SK-N-SH (cell line): ENCODE results near the gene SPRR2B. TPM values are rescaled to one million over a fixed set of nuclear protein-coding genes. Genes with fewer than 3 reads are reported as not detected.

Experiments
- CTCF ChIA-PET: fragments of 300-600, 350-600 bp; formaldehyde crosslinking; extraction: SDS; loops from one replicate; lab custom pipeline; 2021; lab: Yijun Ruan, JAX
- POLR2A ChIA-PET: fragments of 350-600 bp; sonication (Branson Sonifier 250); formaldehyde crosslinking; extraction: SDS; loops from one replicate; lab custom pipeline; 2020; ENCODE audit warnings: antibody characterized with exemption, inconsistent platforms; lab: Yijun Ruan, JAX
- DNase-seq: peaks from one replicate; pipeline ENCODE4 v3.0.0; 2012
- H2AFZ ChIP-seq: fragments of 200-600 bp; sonication (generic); 2 replicates; pipeline ENCODE4 v1.8.1; 2016; ENCODE audit warnings: antibody characterized with exemption, mild to moderate bottlenecking, low read depth
- H3F3A ChIP-seq: fragments of 200-600 bp; sonication (generic); replicated peaks from 2 replicates; pipeline ENCODE3; 2016; ENCODE audit warnings: antibody characterized with exemption, mild to moderate bottlenecking; ENCODE audit not compliant: insufficient read depth
- H3K27ac ChIP-seq, 2 experiments: fragments of 200-500 bp in 1 of 2; fragments of 200-600 bp in 1 of 2; sonication (Bioruptor generic) in 1 of 2; sonication (generic), shearing (Covaris generic) in 1 of 2; 2 replicates each; pipeline versions ENCODE4 v1.5.1 to v1.6.1; 2014 to 2016; ENCODE audit warnings: low read depth in 2 of 2, inconsistent platforms in 1 of 2, low read length in 1 of 2, mild to moderate bottlenecking in 1 of 2, mixed read lengths in 1 of 2
- H3K27me3 ChIP-seq: fragments of 200-600 bp; sonication (generic), shearing (Covaris generic); 2 replicates; pipeline ENCODE4 v1.6.1; 2016; ENCODE audit warnings: mixed run types; ENCODE audit not compliant: insufficient read depth
- H3K36me3 ChIP-seq, 2 experiments: fragments of 200-500 bp in 1 of 2; fragments of 200-600 bp in 1 of 2; sonication (Bioruptor generic) in 1 of 2; sonication (generic) in 1 of 2; replicated peaks in 1 of 2; 2 replicates each; pipeline versions ENCODE3 to v1.5.1; 2014 to 2016; ENCODE audit warnings: low read length in 1 of 2, mild to moderate bottlenecking in 1 of 2; ENCODE audit not compliant: insufficient read depth in 2 of 2, control insufficient read depth in 1 of 2
- H3K4me1 ChIP-seq, 2 experiments: fragments of 200-500 bp in 1 of 2; fragments of 200-600 bp in 1 of 2; sonication (Bioruptor generic) in 1 of 2; sonication (generic), shearing (Covaris generic) in 1 of 2; 2 replicates each; pipeline versions ENCODE4 v1.5.1 to v1.6.1; 2014 to 2016; ENCODE audit warnings: low read depth in 1 of 2, low read length in 1 of 2, mixed run types in 1 of 2; ENCODE audit not compliant: insufficient read depth in 2 of 2, control insufficient read depth in 1 of 2
- H3K4me2 ChIP-seq: fragments of 200-600 bp; sonication (generic), shearing (Covaris generic); 2 replicates; pipeline ENCODE4 v1.6.1; 2017; ENCODE audit warnings: mixed run types
- H3K4me3 ChIP-seq, 2 experiments: fragments of 200-500 bp in 1 of 2; fragments of 200-600 bp in 1 of 2; sonication (Bioruptor generic) in 1 of 2; sonication (generic), shearing (Covaris generic) in 1 of 2; 2 replicates each; pipeline versions ENCODE4 v1.5.1 to v1.8.1; 2014 to 2016; ENCODE audit warnings: low read depth in 2 of 2, inconsistent platforms in 1 of 2, low read length in 1 of 2, mild to moderate bottlenecking in 1 of 2, mixed read lengths in 1 of 2, moderate library complexity in 1 of 2
- H3K79me2 ChIP-seq: fragments of 200-600 bp; sonication (generic); 2 replicates; pipeline ENCODE4 v1.8.1; 2017; ENCODE audit warnings: mild to moderate bottlenecking; ENCODE audit not compliant: insufficient read depth
- H3K9ac ChIP-seq: fragments of 200-600 bp; sonication (generic); 2 replicates; pipeline ENCODE4 v1.6.1; 2017; ENCODE audit warnings: mixed run types
- H3K9me2 ChIP-seq: fragments of 200-600 bp; sonication (generic); 2 replicates; pipeline ENCODE4 v1.6.1; 2017; ENCODE audit warnings: mixed run types
- H3K9me3 ChIP-seq: fragments of 200-600 bp; sonication (generic); 2 replicates; pipeline ENCODE4 v1.6.1; 2017; ENCODE audit warnings: mixed run types, mild to moderate bottlenecking, moderate library complexity
- H4K20me1 ChIP-seq: fragments of 200-600 bp; sonication (generic); 2 replicates; pipeline ENCODE4 v1.6.1; 2017; ENCODE audit warnings: mild to moderate bottlenecking, mixed run types; ENCODE audit not compliant: insufficient read depth
- FOXJ3 ChIP-seq: sonication (generic); formaldehyde crosslinking; IDR thresholded peaks from 2 replicates; pipeline ENCODE4 v1.5.1; 2020; ENCODE audit warnings: mild to moderate bottlenecking, missing genetic modification reagents
- JUND ChIP-seq: IDR thresholded peaks from 2 replicates; pipeline ENCODE4 v1.4.0; 2012
- MAX ChIP-seq: IDR thresholded peaks from 2 replicates; pipeline ENCODE4 v1.4.0; 2012; ENCODE audit warnings: low read depth
- PBX3 ChIP-seq: IDR thresholded peaks from 2 replicates; pipeline ENCODE4; 2012
- POLR2AphosphoS5 ChIP-seq: IDR thresholded peaks from 2 replicates; pipeline ENCODE4 v1.6.1; 2012; ENCODE audit warnings: low read depth, low read length
- RAD21 ChIP-seq: IDR thresholded peaks from 2 replicates; pipeline ENCODE4 v1.6.1; 2012; ENCODE audit warnings: mild to moderate bottlenecking, low read length
- RFX5 ChIP-seq: IDR thresholded peaks from 2 replicates; pipeline ENCODE4 v1.6.1; 2012; ENCODE audit warnings: mild to moderate bottlenecking, improper control_type of control experiment, low read length
- RXRA ChIP-seq: IDR thresholded peaks from 2 replicates; pipeline ENCODE4 v1.4.0; 2012; ENCODE audit warnings: low read depth, mild to moderate bottlenecking, borderline replicate concordance
- SMC3 ChIP-seq: IDR thresholded peaks from 2 replicates; pipeline ENCODE4 v1.6.1; 2012; ENCODE audit warnings: low read depth, low read length, improper control_type of control experiment
- TAF1 ChIP-seq: IDR thresholded peaks from 2 replicates; pipeline ENCODE4 v1.6.1; 2012; ENCODE audit warnings: low read depth, mild to moderate bottlenecking, low read length, moderate library complexity, borderline replicate concordance
- TCF12 ChIP-seq: IDR thresholded peaks from 2 replicates; pipeline ENCODE4 v1.4.0; 2012
- TEAD4 ChIP-seq: IDR thresholded peaks from 2 replicates; pipeline ENCODE4 v1.4.0; 2012; ENCODE audit warnings: mild to moderate bottlenecking, borderline replicate concordance; ENCODE audit not compliant: insufficient read depth
- USF1 ChIP-seq: IDR thresholded peaks from 2 replicates; pipeline ENCODE4 v1.4.0; 2012; ENCODE audit warnings: low read depth, borderline replicate concordance
- ZBTB33 ChIP-seq: IDR thresholded peaks from 2 replicates; pipeline ENCODE4 v1.4.0; 2012; ENCODE audit warnings: low read depth, borderline replicate concordance
- polyA plus RNA-seq, 3 experiments: library from polyadenylated mRNA; depleted of rRNA; stranded (reverse); fragments of >200 nt; gene quantifications; 2 replicates each; pipeline ENCODE4 v1.2.3, GENCODE V29; 2012

SPRR2B gene
- polyA plus RNA-seq, 1 of the 3 experiments (the other 2 are of a cell fraction) = not detected

GRCh38 chr1:153095764-153096163, 24.4 kb upstream of the SPRR2B start (continued):
- no peak for TF ChIP-seq USF1
- no peak for TF ChIP-seq POLR2AphosphoS5
- no peak for TF ChIP-seq SMC3
- no peak for TF ChIP-seq RXRA
- TF ChIP-seq MAX = no peak
- TF ChIP-seq, all 33 proteins: peak for 0

GRCh38 chr1:153094426-153094825, 23.0 kb upstream of the SPRR2B start, which contains the start of gene SPRR2E:
Gene SPRR2E, minus strand, starts transcription at chr1:153094526. Its CDS starts 775 bp downstream, at chr1:153093751.
- CTCF ChIA-PET = no interaction called here

More at GRCh38 chr1:153094426-153094825, 23.0 kb upstream of the SPRR2B start, which contains the start of gene SPRR2E:
- Histone ChIP-seq H3K27ac (no peak within 1 kb of the TSS), H4K20me1 (no peaks in the 10 kb centered on the region), H3K4me3 (no peak within 1 kb of the TSS), H3K36me3 (no peaks in the 10 kb centered on the region), H3K4me2 (no peak within 1 kb of the TSS), H3F3A (no peaks in the 10 kb centered on the region)
- DNase-seq = no peak
- TF ChIP-seq FOXJ3 (CRISPR knock-in tag) = no peak
- TF ChIP-seq TAF1 = no peak
- TF ChIP-seq TEAD4 = no peak
- TF ChIP-seq PBX3 = no peak
- no peak for TF ChIP-seq JUND
- TF ChIP-seq ZBTB33 = no peak
- TF ChIP-seq TCF12 = no peak
- no peak for TF ChIP-seq RXRA
- TF ChIP-seq RAD21 = no peak
- no peak for TF ChIP-seq RFX5
- TF ChIP-seq, all 33 proteins: peak for 0
- POLR2A ChIA-PET = no interaction called here
- Histone ChIP-seq H3K9me2 (no peaks in the 10 kb centered on the region), H2AFZ (no peak within 1 kb of the TSS), H3K79me2 (no peaks in the 10 kb centered on the region), H3K4me1 (no peaks in the 10 kb centered on the region), H3K9me3 (no peaks in the 10 kb centered on the region), H3K27me3 (no peaks in the 10 kb centered on the region), H3K9ac (no peak within 1 kb of the TSS)
